ENCODE results near the gene VN1R2.

- TF ChIP-seq CTCF (IDR thresholded peaks at IDR 0.05) (no peak), POLR2A (IDR thresholded peaks at IDR 0.05) (no peak)
Measured at GRCh38 chr19:53285087-53285486, 27.0 kb downstream of the VN1R2 start.

All from adrenal gland (tissue), 5 donors.